HEK293 (cell line): ENCODE data around the gene CLCN3.

Experiments
- CTCF ChIA-PET: fragments of 350-600 bp; formaldehyde crosslinking; extraction: SDS; loops from one replicate; lab custom pipeline; 2021; ENCODE audit warnings: antibody characterized with exemption; lab: Yijun Ruan, JAX
- POLR2A ChIA-PET: fragments of 300-600 bp; formaldehyde crosslinking; extraction: SDS; loops from one replicate; lab custom pipeline; 2020; ENCODE audit warnings: antibody characterized with exemption, inconsistent platforms; lab: Yijun Ruan, JAX
- H3K27ac ChIP-seq: fragments of 200-500 bp; sonication (Bioruptor generic); 2 replicates; pipeline ENCODE4 v1.5.1; 2014; ENCODE audit warnings: low read depth, low read length, control low read depth, inconsistent platforms; ENCODE audit errors: extremely low read depth
- H3K36me3 ChIP-seq, 2 experiments: fragments of 200-500 bp in 1 of 2; sonication (Bioruptor generic) in 1 of 2; 1 replicate in 1 of 2; 2 replicates in 1 of 2; pipeline ENCODE4 v1.5.1; 2014 to 2017; ENCODE audit warnings: inconsistent platforms in 2 of 2, low read length in 2 of 2; ENCODE audit not compliant: control insufficient read depth in 2 of 2, insufficient read depth in 1 of 2
- H3K4me1 ChIP-seq: fragments of 200-500 bp; sonication (Bioruptor generic); 2 replicates; pipeline ENCODE4 v1.5.1; 2014; ENCODE audit warnings: mild to moderate bottlenecking, low read length, inconsistent platforms; ENCODE audit not compliant: control insufficient read depth, insufficient read depth
- H3K4me3 ChIP-seq: 2 replicates; pipeline ENCODE4 v1.5.1; 2011; ENCODE audit warnings: low read depth, mild to moderate bottlenecking, control low read depth, low read length, moderate library complexity
- H3K9me3 ChIP-seq: fragments of 200-500 bp; sonication (Bioruptor generic); 2 replicates; pipeline ENCODE4 v1.5.1; 2014; ENCODE audit warnings: low read depth, low read length, inconsistent platforms; ENCODE audit not compliant: control insufficient read depth, insufficient read depth
- ATF2 ChIP-seq: fragments of 450-650 bp; formaldehyde crosslinking; IDR thresholded peaks from 2 replicates; pipeline ENCODE4 v1.5.1; 2016; ENCODE audit warnings: missing biosample characterization, missing genetic modification characterization, low read depth
- BCL11B ChIP-seq: fragments of 450-650 bp; formaldehyde crosslinking; IDR thresholded peaks from 2 replicates; pipeline ENCODE4 v1.5.1; 2016; ENCODE audit warnings: low read depth, missing biosample characterization, missing genetic modification characterization
- REST ChIP-seq: fragments of 450-650 bp; formaldehyde crosslinking; IDR thresholded peaks from 2 replicates; pipeline ENCODE4 v1.5.1; 2016; ENCODE audit warnings: missing biosample characterization, missing genetic modification characterization
- ZFHX2 ChIP-seq: fragments of 450-650 bp; formaldehyde crosslinking; conservative IDR thresholded peaks from 2 replicates; pipeline ENCODE4 v1.5.1; 2016; ENCODE audit warnings: missing biosample characterization, missing genetic modification characterization
- ZFP69B ChIP-seq: fragments of 450-650 bp; formaldehyde crosslinking; IDR thresholded peaks from 2 replicates; pipeline ENCODE4 v1.5.1; 2016; ENCODE audit warnings: missing biosample characterization, missing genetic modification characterization
- ZNF138 ChIP-seq: fragments of 450-650 bp; formaldehyde crosslinking; IDR thresholded peaks from 2 replicates; pipeline ENCODE4 v1.5.1; 2016; ENCODE audit warnings: missing biosample characterization, missing genetic modification characterization, borderline replicate concordance
- ZNF280C ChIP-seq: fragments of 450-650 bp; formaldehyde crosslinking; IDR thresholded peaks from 2 replicates; pipeline ENCODE4 v1.5.1; 2016; ENCODE audit warnings: missing biosample characterization, missing genetic modification characterization
- ZNF280D ChIP-seq: fragments of 450-650 bp; formaldehyde crosslinking; IDR thresholded peaks from 2 replicates; pipeline ENCODE4 v1.5.1; 2016; ENCODE audit warnings: missing biosample characterization, missing genetic modification characterization
- ZNF311 ChIP-seq: fragments of 450-650 bp; formaldehyde crosslinking; IDR thresholded peaks from 2 replicates; pipeline ENCODE4 v1.5.1; 2017; ENCODE audit warnings: missing biosample characterization, missing genetic modification characterization, borderline replicate concordance
- ZNF394 ChIP-seq: fragments of 450-650 bp; formaldehyde crosslinking; IDR thresholded peaks from 2 replicates; pipeline ENCODE4 v1.5.1; 2016; ENCODE audit warnings: missing biosample characterization, missing genetic modification characterization, mild to moderate bottlenecking, moderate library complexity, borderline replicate concordance
- ZNF518A ChIP-seq: fragments of 450-650 bp; formaldehyde crosslinking; conservative IDR thresholded peaks from 2 replicates; pipeline ENCODE4 v1.5.1; 2016; ENCODE audit warnings: low read depth, missing biosample characterization, missing genetic modification characterization
- ZNF600 ChIP-seq: fragments of 450-650 bp; formaldehyde crosslinking; IDR thresholded peaks from 2 replicates; pipeline ENCODE4 v1.5.1; 2016; ENCODE audit warnings: missing biosample characterization, missing genetic modification characterization
- ZNF610 ChIP-seq: fragments of 450-650 bp; formaldehyde crosslinking; IDR thresholded peaks from 2 replicates; pipeline ENCODE4 v1.5.1; 2016; ENCODE audit warnings: missing biosample characterization, missing genetic modification characterization, borderline replicate concordance
- ZNF621 ChIP-seq: fragments of 450-650 bp; formaldehyde crosslinking; IDR thresholded peaks from 2 replicates; pipeline ENCODE4 v1.5.1; 2017; ENCODE audit warnings: missing biosample characterization, missing genetic modification characterization

The CLCN3 gene

GRCh38 chr4:169601016-169601771, 19.2 kb upstream of the CLCN3 start (continued):
- TF ChIP-seq ZFP69B (tag by site-specific recombination) (no peak), ZNF610 (no peak), REST (tag by site-specific recombination) (no peak), ZNF621 (no peak), ZNF518A (tag by site-specific recombination) (no peak), ZNF280D (tag by site-specific recombination) (no peak), ZFHX2 (tag by site-specific recombination) (no peak), ZNF138 (tag by site-specific recombination) (no peak)

GRCh38 chr4:169603312-169603711, 17.1 kb upstream of the CLCN3 start:
- TF ChIP-seq ZNF394 (tag by site-specific recombination) (no peak), BCL11B (no peak), ZNF311 (tag by site-specific recombination) (no peak), ZNF280C (tag by site-specific recombination) (no peak), ATF2 (no peak), ZNF600 (tag by site-specific recombination) (no peak)
- TF ChIP-seq, all 188 proteins: peak for 0
- no peak overlapping the region for H3K27ac ChIP-seq
- no peak overlapping the region for H3K4me3 ChIP-seq
- peaks cover 0 to 11% of the 10 kb centered on the region in 2 experiments; a peak in 1 of 3 replicates for H3K36me3 ChIP-seq
- CTCF ChIA-PET = interaction anchor here (0.7 kb wide), 1 partner anchor 612 kb away, joined by 3 read pairs; no protein-coding TSS in a partner anchor
- H3K9me3 ChIP-seq = no peaks in the 10 kb centered on the region
- POLR2A ChIA-PET = no interaction called here
- H3K4me1 ChIP-seq = no peaks in the 10 kb centered on the region
